Right lung (tissue), 5 donors: ENCODE measurements around the gene NR6A1. TPM values are rescaled to one million over a fixed set of nuclear protein-coding genes. Genes with fewer than 3 reads are reported as not detected.

Source experiments
- DNase-seq, 2 donors: peaks; one replicate each; pipeline ENCODE4 v3.0.0-alpha.2; 2013
- polyA plus RNA-seq, 5 donors: library from polyadenylated mRNA; unstranded; fragments of 120-200 nt; gene quantifications; one replicate each; pipeline versions ENCODE4 v1.2.1 to v1.2.3, GENCODE V29; 2013; ENCODE audit warnings: inconsistent platforms in 1 of 5, low replicate concordance in 1 of 5; ENCODE audit not compliant: insufficient read length in 5 of 5, insufficient read depth in 1 of 5

Gene NR6A1
- polyA plus RNA-seq, 5 donors: 1.3 to 2.5 (median 1.5) TPM

GRCh38 chr9:124474151-124474550 lies 297.0 kb downstream of the NR6A1 start:
- DNase-seq: no peak

- no peak for DNase-seq
Observed at GRCh38 chr9:124473310-124473709, 297.8 kb downstream of the NR6A1 start.

GRCh38 chr9:124472770-124473169 lies 298.3 kb downstream of the NR6A1 start:
- DNase-seq: no peak

GRCh38 chr9:124471761-124472160 lies 299.4 kb downstream of the NR6A1 start:
- DNase-seq: no peak

- no peak for DNase-seq
Observed at GRCh38 chr9:124470726-124471125, 300.4 kb downstream of the NR6A1 start.

- no peak for DNase-seq
Observed at GRCh38 chr9:124470306-124470705, 300.8 kb downstream of the NR6A1 start.

GRCh38 chr9:124469011-124469832 lies 301.9 kb downstream of the NR6A1 start:
- no peak for DNase-seq

- no peak for DNase-seq
Observed at GRCh38 chr9:124468061-124468740, 302.9 kb downstream of the NR6A1 start.

GRCh38 chr9:124467410-124468060 lies 303.6 kb downstream of the NR6A1 start:
- DNase-seq: no peak

Other genes starting within 250 kb of the NR6A1 start
- gene OLFML2A, start 5.8 kb upstream of the NR6A1 start, polyA plus RNA-seq: 10 to 100 TPM; 27.9 to 72.1 (median 41.4) TPM
- gene WDR38, start 82.1 kb upstream of the NR6A1 start, polyA plus RNA-seq: 1 to 10 TPM in 4 of 5 donors, under 1 TPM in 1; 0.85 to 9.1 (median 4.5) TPM
- 1,000 to 10,000 TPM in 3 of 5 donors, 100 to 1,000 TPM in 2; 898 to 1,630 (median 1,039) TPM for gene RPL35, start 90.6 kb upstream of the NR6A1 start, polyA plus RNA-seq
- gene ARPC5L, start 90.8 kb upstream of the NR6A1 start, polyA plus RNA-seq: 10 to 100 TPM; 32.3 to 40.6 (median 35.3) TPM
- gene GOLGA1, start 169.8 kb upstream of the NR6A1 start, polyA plus RNA-seq: 10 to 100 TPM; 14.1 to 18.9 (median 16.0) TPM